ENCODE measurements around the gene MC1R.
"Not testable (repeated sequence)": the region's sequence is repeated elsewhere in the genome, so short reads cannot be mapped to it uniquely, and the experiment has no call there.

MC1R gene

DNA sequence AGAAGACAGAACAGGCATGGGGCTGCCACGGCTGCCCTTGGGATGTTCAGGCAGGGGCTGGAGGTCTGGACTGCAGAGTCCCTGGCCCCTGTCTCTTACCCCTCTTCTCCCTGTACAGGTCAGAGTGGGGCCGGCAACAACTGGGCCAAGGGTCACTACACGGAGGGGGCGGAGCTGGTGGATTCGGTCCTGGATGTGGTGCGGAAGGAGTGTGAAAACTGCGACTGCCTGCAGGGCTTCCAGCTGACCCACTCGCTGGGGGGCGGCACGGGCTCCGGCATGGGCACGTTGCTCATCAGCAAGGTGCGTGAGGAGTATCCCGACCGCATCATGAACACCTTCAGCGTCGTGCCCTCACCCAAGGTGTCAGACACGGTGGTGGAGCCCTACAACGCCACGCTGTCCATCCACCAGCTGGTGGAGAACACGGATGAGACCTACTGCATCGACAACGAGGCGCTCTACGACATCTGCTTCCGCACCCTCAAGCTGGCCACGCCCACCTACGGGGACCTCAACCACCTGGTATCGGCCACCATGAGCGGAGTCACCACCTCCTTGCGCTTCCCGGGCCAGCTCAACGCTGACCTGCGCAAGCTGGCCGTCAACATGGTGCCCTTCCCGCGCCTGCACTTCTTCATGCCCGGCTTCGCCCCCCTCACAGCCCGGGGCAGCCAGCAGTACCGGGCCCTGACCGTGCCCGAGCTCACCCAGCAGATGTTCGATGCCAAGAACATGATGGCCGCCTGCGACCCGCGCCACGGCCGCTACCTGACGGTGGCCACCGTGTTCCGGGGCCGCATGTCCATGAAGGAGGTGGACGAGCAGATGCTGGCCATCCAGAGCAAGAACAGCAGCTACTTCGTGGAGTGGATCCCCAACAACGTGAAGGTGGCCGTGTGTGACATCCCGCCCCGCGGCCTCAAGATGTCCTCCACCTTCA lies 16.2 kb downstream of the MC1R start:
- no peak overlapping the region for H3K27ac ChIP-seq
- TF ChIP-seq, protein P1, sequence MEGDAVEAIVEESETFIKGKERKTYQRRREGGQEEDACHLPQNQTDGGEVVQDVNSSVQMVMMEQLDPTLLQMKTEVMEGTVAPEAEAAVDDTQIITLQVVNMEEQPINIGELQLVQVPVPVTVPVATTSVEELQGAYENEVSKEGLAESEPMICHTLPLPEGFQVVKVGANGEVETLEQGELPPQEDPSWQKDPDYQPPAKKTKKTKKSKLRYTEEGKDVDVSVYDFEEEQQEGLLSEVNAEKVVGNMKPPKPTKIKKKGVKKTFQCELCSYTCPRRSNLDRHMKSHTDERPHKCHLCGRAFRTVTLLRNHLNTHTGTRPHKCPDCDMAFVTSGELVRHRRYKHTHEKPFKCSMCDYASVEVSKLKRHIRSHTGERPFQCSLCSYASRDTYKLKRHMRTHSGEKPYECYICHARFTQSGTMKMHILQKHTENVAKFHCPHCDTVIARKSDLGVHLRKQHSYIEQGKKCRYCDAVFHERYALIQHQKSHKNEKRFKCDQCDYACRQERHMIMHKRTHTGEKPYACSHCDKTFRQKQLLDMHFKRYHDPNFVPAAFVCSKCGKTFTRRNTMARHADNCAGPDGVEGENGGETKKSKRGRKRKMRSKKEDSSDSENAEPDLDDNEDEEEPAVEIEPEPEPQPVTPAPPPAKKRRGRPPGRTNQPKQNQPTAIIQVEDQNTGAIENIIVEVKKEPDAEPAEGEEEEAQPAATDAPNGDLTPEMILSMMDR (conservative IDR thresholded peaks at IDR 0.05), result no peak

DNA sequence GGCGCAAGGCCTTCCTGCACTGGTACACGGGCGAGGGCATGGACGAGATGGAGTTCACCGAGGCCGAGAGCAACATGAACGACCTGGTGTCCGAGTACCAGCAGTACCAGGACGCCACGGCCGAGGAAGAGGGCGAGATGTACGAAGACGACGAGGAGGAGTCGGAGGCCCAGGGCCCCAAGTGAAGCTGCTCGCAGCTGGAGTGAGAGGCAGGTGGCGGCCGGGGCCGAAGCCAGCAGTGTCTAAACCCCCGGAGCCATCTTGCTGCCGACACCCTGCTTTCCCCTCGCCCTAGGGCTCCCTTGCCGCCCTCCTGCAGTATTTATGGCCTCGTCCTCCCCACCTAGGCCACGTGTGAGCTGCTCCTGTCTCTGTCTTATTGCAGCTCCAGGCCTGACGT lies 17.0 kb downstream of the MC1R start:
- H3K27ac ChIP-seq, result not testable (repeated sequence)

DNA sequence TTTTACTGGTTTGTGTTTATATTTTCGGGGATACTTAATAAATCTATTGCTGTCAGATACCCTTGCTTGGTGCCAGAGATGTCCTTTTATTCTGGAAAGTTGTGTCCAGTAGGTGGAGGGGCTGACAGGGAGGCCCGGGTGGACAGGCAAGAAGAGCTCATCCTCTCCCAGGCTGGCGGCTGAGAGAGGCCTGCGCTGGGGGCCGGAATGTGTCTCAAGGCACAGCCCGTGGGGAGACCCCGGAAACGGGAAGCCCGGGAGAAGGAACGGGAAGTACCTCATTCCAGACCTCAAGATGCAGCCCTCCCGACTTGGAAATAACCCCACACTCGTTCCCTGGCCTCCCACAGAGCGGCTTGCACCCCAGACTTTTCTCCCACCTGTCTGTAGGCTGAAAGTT lies 17.4 kb downstream of the MC1R start:
- H3K27ac ChIP-seq, result no peak overlapping the region
- TF ChIP-seq, protein P1 (conservative IDR thresholded peaks at IDR 0.05), result no peak

DNA sequence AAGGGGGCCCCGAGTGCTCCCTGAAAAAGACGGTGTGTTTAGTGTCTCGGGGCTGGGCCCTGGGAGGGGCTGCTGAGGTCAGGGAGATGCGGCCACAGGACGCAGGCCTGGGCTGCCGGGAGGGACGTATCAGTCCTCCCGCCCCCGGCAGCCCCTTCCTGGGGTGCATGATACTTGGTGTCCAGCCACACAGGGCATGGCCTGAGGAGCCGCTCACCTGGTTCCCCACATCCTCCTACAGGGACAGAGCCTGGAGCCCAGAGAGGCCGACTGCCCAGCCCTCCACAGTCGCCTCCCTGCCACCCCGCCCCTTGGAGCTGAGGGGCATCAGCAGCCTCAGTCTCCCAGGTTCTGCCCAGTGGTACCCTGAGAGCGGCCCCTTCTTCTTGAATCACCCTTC lies 17.8 kb downstream of the MC1R start:
- H3K27ac ChIP-seq, result no peak overlapping the region
- TF ChIP-seq, protein P1 (conservative IDR thresholded peaks at IDR 0.05), result no peak

DNA sequence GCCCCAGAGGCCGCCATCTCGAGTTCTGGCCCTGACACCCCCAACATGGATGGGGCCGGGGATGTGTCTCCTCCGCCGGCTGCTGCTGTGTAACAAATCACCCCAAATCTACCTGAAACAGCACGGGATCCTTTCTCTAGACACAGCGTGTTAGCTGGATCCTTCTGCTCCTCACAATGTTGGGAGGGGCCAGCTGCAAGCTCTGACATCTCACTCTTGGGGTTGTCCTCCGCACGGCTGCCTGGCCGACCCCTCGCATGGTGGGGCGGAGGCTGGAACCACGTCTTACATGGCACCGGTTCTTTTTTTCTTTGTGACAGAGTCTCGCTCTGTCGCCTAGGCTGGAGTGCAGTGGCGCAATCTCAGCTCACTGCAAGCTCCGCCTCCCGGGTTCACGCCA lies 18.3 kb downstream of the MC1R start:
- TF ChIP-seq, protein P1 (conservative IDR thresholded peaks at IDR 0.05), result no peak
- H3K27ac ChIP-seq, result no peak overlapping the region

DNA sequence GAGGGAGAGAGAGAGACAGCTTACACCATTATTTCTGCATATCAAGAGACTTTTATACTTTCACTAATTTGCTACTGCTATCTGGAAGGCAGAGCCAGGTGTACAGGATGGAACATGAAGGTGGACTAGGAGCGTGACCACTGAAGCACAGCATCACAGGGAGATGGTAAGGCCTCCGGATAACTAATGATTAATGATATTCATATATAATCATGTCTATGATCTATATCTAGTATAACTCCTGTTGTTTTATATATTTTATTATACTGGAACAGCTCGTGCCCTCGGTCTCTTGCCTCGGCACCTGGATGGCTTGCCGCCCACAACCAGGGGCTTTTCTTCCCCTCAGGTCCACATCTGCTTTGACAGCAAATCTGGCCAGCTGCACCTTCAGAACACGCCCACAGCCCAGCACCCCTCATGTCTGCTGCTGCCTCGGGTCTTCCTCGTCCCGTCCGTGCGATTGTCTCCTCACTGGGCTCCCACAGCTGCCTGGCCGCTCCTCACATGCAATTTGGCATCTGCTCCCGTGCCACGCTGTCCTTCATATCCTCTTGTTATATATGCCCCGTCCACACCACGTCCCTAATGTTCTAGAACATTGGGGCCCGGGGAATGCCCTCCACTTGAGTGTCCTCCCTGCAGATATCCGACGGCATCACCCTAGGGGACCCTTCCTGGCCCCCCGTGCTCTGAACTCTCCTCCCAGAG lies 19.7 kb downstream of the MC1R start:
- TF ChIP-seq, protein P1 (conservative IDR thresholded peaks at IDR 0.05), result no peak

DNA sequence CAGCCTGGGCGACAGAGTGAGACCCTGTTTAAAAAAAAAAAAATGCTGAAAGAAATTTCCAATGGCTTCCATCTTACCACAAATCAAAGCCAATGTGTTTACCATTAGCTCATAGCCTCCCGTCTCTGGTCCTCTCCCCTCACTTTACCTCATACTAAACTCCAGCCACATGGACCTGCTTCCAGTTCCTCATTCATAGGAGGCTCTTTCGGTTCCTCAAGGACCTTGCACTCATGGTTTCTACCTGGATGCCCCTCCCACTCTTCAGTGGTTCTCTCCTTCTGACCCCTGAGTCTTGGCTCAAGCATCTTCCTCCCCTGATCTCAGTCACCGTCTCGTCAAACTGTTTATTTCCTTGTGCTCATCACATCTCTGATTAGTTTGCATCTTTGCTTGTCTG lies 26.1 kb downstream of the MC1R start:
- TF ChIP-seq, protein P1 (conservative IDR thresholded peaks at IDR 0.05), result no peak
- H3K27ac ChIP-seq, result no peak overlapping the region

More for the DNA sequence above, 19.7 kb downstream of the MC1R start:
- no peak overlapping the region for H3K27ac ChIP-seq
